K562 (cell line): ENCODE results near the gene OSBP2. TPM values are rescaled to one million over a fixed set of nuclear protein-coding genes. Genes with fewer than 3 reads are reported as not detected.

Source experiments
- ATAC-seq: fragments of 200-7000 bp; cut with Tn5 transposase; 3 replicates; pipeline ENCODE4 v1.9.1; 2020; ENCODE audit warnings: moderate library complexity
- BruUV-seq: library from RNA; stranded (reverse); fragments of 400-500 nt; replicated peaks from 2 replicates; lab custom pipeline; 2021; lab: Mats Ljungman, UMichigan
- CTCF ChIA-PET: fragments of 300-600 bp; formaldehyde crosslinking; extraction: SDS; loops from one replicate; lab custom pipeline; 2021; ENCODE audit warnings: low intra/inter-chr PET ratio; lab: Yijun Ruan, JAX
- POLR2A ChIA-PET: fragments of 300-600, 350-650 bp; sonication (Branson Sonifier 250); formaldehyde crosslinking; extraction: SDS; loops from one replicate; lab custom pipeline; 2021; ENCODE audit warnings: antibody characterized with exemption, inconsistent platforms; lab: Yijun Ruan, JAX
- DNase-seq, 4 experiments: peaks; one replicate each; pipeline versions ENCODE4 v3.0.0 to v3.0.0-alpha.2; 2011 to 2018; ENCODE audit warnings: low spot score in 3 of 4, mixed read lengths in 3 of 4; ENCODE audit errors: extremely low read depth in 1 of 4
- FAIRE-seq: peaks from 2 replicates; lab custom pipeline; 2011; peaks lifted over from hg19 to GRCh38; lab: Jason Lieb, UNC
- H2AFZ ChIP-seq: 2 replicates; pipeline ENCODE4 v1.6.0; 2011; ENCODE audit warnings: low read depth, low read length, control low read depth, inconsistent platforms
- H3K27ac ChIP-seq: fragments of 200-600 bp; 3 replicates; pipeline ENCODE4 v1.8.0; 2011; ENCODE audit warnings: low read depth, mild to moderate bottlenecking, control low read depth, inconsistent platforms, low read length, moderate library complexity, mixed read lengths; ENCODE audit errors: extremely low read depth
- H3K27me3 ChIP-seq, 2 experiments: fragments of 300-600 bp in 1 of 2; 2 replicates in 1 of 2; 3 replicates in 1 of 2; pipeline versions ENCODE4 v1.6.0 to v1.8.0; 2011; ENCODE audit warnings: inconsistent platforms in 2 of 2, low read length in 2 of 2, mild to moderate bottlenecking in 1 of 2, mixed read lengths in 1 of 2, moderate library complexity in 1 of 2; ENCODE audit not compliant: control insufficient read depth in 2 of 2, insufficient read depth in 2 of 2
- H3K36me3 ChIP-seq: fragments of 300-600 bp; 3 replicates; pipeline ENCODE4 v1.8.0; 2011; ENCODE audit warnings: mild to moderate bottlenecking, low read length, inconsistent platforms; ENCODE audit not compliant: control insufficient read depth, insufficient read depth
- H3K4me1 ChIP-seq, 2 experiments: fragments of 200-600 bp in 1 of 2; replicated peaks in 1 of 2; 2 replicates in 1 of 2; 3 replicates in 1 of 2; pipeline versions ENCODE4 v1.5.1 to v1.8.0; 2011; ENCODE audit warnings: inconsistent platforms in 2 of 2, low read length in 2 of 2, mild to moderate bottlenecking in 1 of 2, mixed read lengths in 1 of 2, moderate library complexity in 1 of 2; ENCODE audit not compliant: control insufficient read depth in 2 of 2, insufficient read depth in 2 of 2
- H3K4me2 ChIP-seq: 2 replicates; pipeline ENCODE4 v1.6.1; 2011; ENCODE audit warnings: low read length, control low read depth, inconsistent platforms, mixed read lengths; ENCODE audit not compliant: insufficient read depth
- H3K4me3 ChIP-seq: fragments of 200-600 bp; sonication (generic), shearing (Covaris generic); 2 replicates; pipeline ENCODE4 v1.5.1; 2016; ENCODE audit warnings: control low read depth, inconsistent platforms
- H3K79me2 ChIP-seq: fragments of 200-600 bp; 3 replicates; pipeline ENCODE4 v1.8.0; 2011; ENCODE audit warnings: low read length, inconsistent platforms; ENCODE audit not compliant: control insufficient read depth, insufficient read depth
- H3K9ac ChIP-seq, 2 experiments: 2 replicates each; pipeline versions ENCODE4 v1.6.0 to v1.6.1; 2011; ENCODE audit warnings: low read depth in 2 of 2, low read length in 2 of 2, control low read depth in 1 of 2, inconsistent platforms in 1 of 2, mild to moderate bottlenecking in 1 of 2, mixed read lengths in 1 of 2; ENCODE audit not compliant: insufficient read depth in 1 of 2
- H3K9me1 ChIP-seq: one replicate; pipeline ENCODE4 v1.6.0; 2011; ENCODE audit warnings: inconsistent platforms, mild to moderate bottlenecking, low read length, moderate library complexity; ENCODE audit not compliant: control insufficient read depth, insufficient read depth
- H3K9me3 ChIP-seq: replicated peaks from 2 replicates; pipeline ENCODE4 v1.5.1; 2011; ENCODE audit warnings: low read depth, low read length, inconsistent platforms; ENCODE audit not compliant: control insufficient read depth, insufficient read depth
- H4K20me1 ChIP-seq: replicated peaks from 2 replicates; pipeline ENCODE4 v1.6.1; 2011; ENCODE audit warnings: low read length, inconsistent platforms, mixed read lengths; ENCODE audit not compliant: control insufficient read depth, insufficient read depth
- CBX8 ChIP-seq: fragments of 200-600 bp; sonication (generic); IDR thresholded peaks from 2 replicates; pipeline ENCODE4 v1.6.1; 2012; ENCODE audit warnings: borderline replicate concordance, mixed run types, low read depth, mild to moderate bottlenecking, moderate library complexity, mixed read lengths, low read length, control low read depth, inconsistent platforms; ENCODE audit not compliant: poor library complexity, severe bottlenecking; ENCODE audit errors: extremely low read depth
- CREB3L1 ChIP-seq: fragments of 450-650 bp; IDR thresholded peaks from 2 replicates; pipeline ENCODE4 v1.6.1; 2014; ENCODE audit warnings: low read depth, mild to moderate bottlenecking, moderate library complexity, borderline replicate concordance
- CREB5 ChIP-seq: fragments of 250-450 bp; sonication (Bioruptor Pico); IDR thresholded peaks from 2 replicates; pipeline ENCODE4 v1.5.0; 2020; ENCODE audit warnings: mild to moderate bottlenecking
- GTF2E2 ChIP-seq: fragments of 200-800 bp; sonication (Bioruptor generic); IDR thresholded peaks from 2 replicates; pipeline ENCODE4 v1.6.1; 2016; ENCODE audit warnings: missing genetic modification characterization, missing compliant biosample characterization
- NFIC ChIP-seq: fragments of 450-650 bp; IDR thresholded peaks from 2 replicates; pipeline ENCODE4 v1.6.1; 2017; ENCODE audit warnings: mild to moderate bottlenecking, inconsistent platforms
- NR1H2 ChIP-seq: sonication (generic); formaldehyde crosslinking; IDR thresholded peaks from 2 replicates; pipeline ENCODE4 v1.4.0; 2020; ENCODE audit warnings: mild to moderate bottlenecking, missing genetic modification reagents
- SAFB2 ChIP-seq: fragments of 200-400 bp; formaldehyde crosslinking; IDR thresholded peaks from 2 replicates; pipeline ENCODE4 v1.6.1; 2018; ENCODE audit warnings: borderline replicate concordance, low read length, low read depth, moderate library complexity; ENCODE audit not compliant: severe bottlenecking
- TAF1 ChIP-seq: IDR thresholded peaks from 2 replicates; pipeline ENCODE4 v1.6.1; 2011; ENCODE audit warnings: mild to moderate bottlenecking, low read length, moderate library complexity; ENCODE audit not compliant: insufficient read depth, control insufficient read depth, severe bottlenecking; ENCODE audit errors: extremely low read depth
- TBL1XR1 ChIP-seq, 2 experiments: IDR thresholded peaks; 2 replicates each; pipeline ENCODE4 v1.6.1; 2012; ENCODE audit warnings: improper control_type of control experiment in 2 of 2, low read length in 2 of 2, mild to moderate bottlenecking in 1 of 2
- TFAM ChIP-seq: fragments of 250-450 bp; sonication (Bioruptor Pico); conservative IDR thresholded peaks from 2 replicates; pipeline ENCODE4 v1.5.0; 2021; ENCODE audit warnings: mild to moderate bottlenecking, moderate library complexity
- UBTF ChIP-seq, 2 experiments: IDR thresholded peaks; 2 replicates each; pipeline ENCODE4 v1.6.1; 2012; ENCODE audit warnings: improper control_type of control experiment in 2 of 2, low read depth in 2 of 2, low read length in 2 of 2, borderline replicate concordance in 1 of 2
- ZNF444 ChIP-seq: fragments of 250-450 bp; sonication (Bioruptor Pico); IDR thresholded peaks from 2 replicates; pipeline ENCODE4 v1.4.0; 2020; ENCODE audit warnings: mild to moderate bottlenecking, moderate library complexity
- WGBS: fragments of 100-300 bp; shearing (Covaris generic); methylation state at CpG from one replicate; pipeline ENCODE4 v1.1.6; 2016; ENCODE audit warnings: low coverage, mixed read lengths; ENCODE audit not compliant: insufficient coverage; ENCODE audit errors: missing lambda C conversion rate; 5-methylcytosine and 5-hydroxymethylcytosine counted together
- in situ Hi-C: fragments of 300-500 bp; cut with MboI; formaldehyde crosslinking; loops from 4 replicates; pipeline ENCODE4 v1.15.0; 2018; ENCODE audit warnings: inconsistent platforms, mixed read lengths
- intact Hi-C: fragments of 100-400 bp; cut with micrococcal nuclease; formaldehyde crosslinking; loops from 2 replicates; pipeline ENCODE4 v1.14.2; 2022
- polyA plus RNA-seq, 8 experiments: library from polyadenylated mRNA; depleted of rRNA in 4 of 8; stranded (reverse) in 5 of 8; unstranded in 3 of 8; fragments of >200 nt; fragmentation: Nextera tagmentation in 2 of 8; fragmentation: Illumina TruSeq in 1 of 8; extraction: Ambion mirVana in 2 of 8; extraction: Trizol in 1 of 8; gene quantifications; 2 replicates each; pipeline versions ENCODE4 v1.2.1 to v1.2.3, GENCODE V29; 2011 to 2014; ENCODE audit warnings: inconsistent platforms in 1 of 8, missing spikeins in 1 of 8
- total RNA-seq, 7 experiments: library from RNA; depleted of rRNA in 6 of 7; stranded (reverse); fragments of >200 nt in 6 of 7; fragmentation: Illumina TruSeq in 2 of 7; extraction: Trizol in 2 of 7; gene quantifications; 2 replicates each; pipeline versions ENCODE4 v1.2.1 to v1.2.3, GENCODE V29; 2011 to 2021; ENCODE audit warnings: low replicate concordance in 1 of 7
- TF ChIP-seq, protein P1 (sequence below): conservative IDR thresholded peaks from 2 replicates; pipeline ENCODE4 v1.6.1; 2011; ENCODE audit warnings: low read depth, mild to moderate bottlenecking, low read length; ENCODE audit not compliant: control insufficient read depth

OSBP2 gene
- total and polyA plus RNA-seq, 9 of the 15 experiments (the other 6 are each of a cell fraction or from before 2014, with no cell fraction given): 0.52 to 29.5 (median 21.6) TPM

GRCh38 chr22:30795118-30795517, 100.4 kb downstream of the OSBP2 start:
- Histone ChIP-seq H3K4me3 (no peak overlapping the region), H3K79me2 (no peaks in the 10 kb centered on the region), H3K4me1 (no peaks in the 10 kb centered on the region; a peak in 1 of 5 replicates), H3K27me3 (peaks cover 0 to 2% of the 10 kb centered on the region in 2 experiments; a peak in 1 of 5 replicates), H2AFZ (no peak overlapping the region), H3K9me3 (no peaks in the 10 kb centered on the region), H3K27ac (no peak overlapping the region), H4K20me1 (no peaks in the 10 kb centered on the region), H3K4me2 (no peak overlapping the region), H3K36me3 (no peaks in the 10 kb centered on the region), H3K9me1 (no peaks in the 10 kb centered on the region), H3K9ac (no peak overlapping the region)
- ChIA-PET POLR2A (no interaction called here), CTCF (no interaction called here)
- in situ Hi-C loops (no loop called here), intact Hi-C loops (no loop called here)
- DNase-seq (no peak), FAIRE-seq (no peak), ATAC-seq (no peak)
- no TSS peak for BruUV-seq
- WGBS: 0% methylated on average over 2 of the region's 2 CpGs
- TF ChIP-seq CREB5 (CRISPR knock-in tag) (no peak), NR1H2 (CRISPR knock-in tag) (no peak), GTF2E2 (tag) (no peak), TFAM (CRISPR knock-in tag) (no peak), ZNF444 (CRISPR knock-in tag) (no peak), TBL1XR1 (IDR thresholded peaks at IDR 0.05; ENCODE audit: low read length in 2 of 2) (no peak), CREB3L1 (no peak), UBTF (IDR thresholded peaks at IDR 0.05; ENCODE audit: borderline replicate concordance in 1 of 2, low read depth in 2 of 2, low read length in 2 of 2) (no peak), TAF1 (no peak), SAFB2 (no peak), NFIC (no peak), CBX8 (no peak)
- TF ChIP-seq, protein P1, sequence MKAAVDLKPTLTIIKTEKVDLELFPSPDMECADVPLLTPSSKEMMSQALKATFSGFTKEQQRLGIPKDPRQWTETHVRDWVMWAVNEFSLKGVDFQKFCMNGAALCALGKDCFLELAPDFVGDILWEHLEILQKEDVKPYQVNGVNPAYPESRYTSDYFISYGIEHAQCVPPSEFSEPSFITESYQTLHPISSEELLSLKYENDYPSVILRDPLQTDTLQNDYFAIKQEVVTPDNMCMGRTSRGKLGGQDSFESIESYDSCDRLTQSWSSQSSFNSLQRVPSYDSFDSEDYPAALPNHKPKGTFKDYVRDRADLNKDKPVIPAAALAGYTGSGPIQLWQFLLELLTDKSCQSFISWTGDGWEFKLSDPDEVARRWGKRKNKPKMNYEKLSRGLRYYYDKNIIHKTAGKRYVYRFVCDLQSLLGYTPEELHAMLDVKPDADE: no peak
- TF ChIP-seq, all 486 proteins: peak for 0
